A549 treated with AZD9567 at 1 μM for 4 hours (cell line): ENCODE data around the gene CEP19. TPM values are rescaled to one million over a fixed set of nuclear protein-coding genes. Genes with fewer than 3 reads are reported as not detected.

Experiments
- total RNA-seq: library from RNA; stranded (reverse); fragments of 200-300 nt; extraction: Qiagen RNA extraction; gene quantifications from 5 replicates; pipeline ENCODE4 v1.2.3, GENCODE V29; 2022; ENCODE audit not compliant: insufficient read depth

CEP19 gene, protein sequence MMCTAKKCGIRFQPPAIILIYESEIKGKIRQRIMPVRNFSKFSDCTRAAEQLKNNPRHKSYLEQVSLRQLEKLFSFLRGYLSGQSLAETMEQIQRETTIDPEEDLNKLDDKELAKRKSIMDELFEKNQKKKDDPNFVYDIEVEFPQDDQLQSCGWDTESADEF
- total RNA-seq: 2.3 to 3.6 TPM (median 2.9 TPM) in 5 replicates

DNA sequence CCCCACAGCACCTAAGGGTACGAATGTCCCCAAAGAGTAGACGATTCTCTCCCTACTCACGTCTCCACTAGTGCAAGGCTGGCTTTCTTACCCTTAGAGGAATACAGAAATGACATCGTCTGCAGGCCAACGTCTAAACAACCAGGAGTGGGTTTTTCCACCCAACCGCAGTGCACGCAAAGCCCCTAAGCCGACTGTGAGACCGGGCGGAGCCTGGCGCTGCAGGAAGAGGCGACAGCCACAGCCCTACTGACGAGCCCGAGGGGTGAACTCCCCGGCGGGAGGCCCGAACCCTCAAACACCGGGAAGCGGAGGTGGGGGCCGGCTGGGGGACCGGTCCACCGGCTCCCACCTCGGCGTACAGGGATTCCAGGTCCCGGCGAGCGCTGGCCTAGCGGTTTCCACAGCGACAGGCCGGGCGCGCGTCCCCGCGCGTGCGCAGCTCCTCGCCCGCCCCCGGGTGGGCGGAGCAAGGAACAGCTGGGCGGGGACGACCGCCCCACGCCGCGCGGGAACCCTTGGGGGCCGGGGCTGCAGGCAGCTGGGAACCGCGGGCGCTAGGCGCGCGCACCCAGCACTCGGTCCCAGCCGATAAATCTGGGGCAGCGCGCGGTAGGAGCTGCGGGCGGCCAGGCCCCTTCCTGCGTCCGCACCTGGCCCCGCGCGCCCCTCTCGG, at the start of gene CEP19, which contains the start of gene PIGX:
CEP19 (minus strand) TSS at position 413 of the 676 bp plus-strand sequence. CDS start 3,593 bp downstream, outside the sequence.
PIGX (plus strand) TSS at position 540 of the 676 bp plus-strand sequence.

DNA sequence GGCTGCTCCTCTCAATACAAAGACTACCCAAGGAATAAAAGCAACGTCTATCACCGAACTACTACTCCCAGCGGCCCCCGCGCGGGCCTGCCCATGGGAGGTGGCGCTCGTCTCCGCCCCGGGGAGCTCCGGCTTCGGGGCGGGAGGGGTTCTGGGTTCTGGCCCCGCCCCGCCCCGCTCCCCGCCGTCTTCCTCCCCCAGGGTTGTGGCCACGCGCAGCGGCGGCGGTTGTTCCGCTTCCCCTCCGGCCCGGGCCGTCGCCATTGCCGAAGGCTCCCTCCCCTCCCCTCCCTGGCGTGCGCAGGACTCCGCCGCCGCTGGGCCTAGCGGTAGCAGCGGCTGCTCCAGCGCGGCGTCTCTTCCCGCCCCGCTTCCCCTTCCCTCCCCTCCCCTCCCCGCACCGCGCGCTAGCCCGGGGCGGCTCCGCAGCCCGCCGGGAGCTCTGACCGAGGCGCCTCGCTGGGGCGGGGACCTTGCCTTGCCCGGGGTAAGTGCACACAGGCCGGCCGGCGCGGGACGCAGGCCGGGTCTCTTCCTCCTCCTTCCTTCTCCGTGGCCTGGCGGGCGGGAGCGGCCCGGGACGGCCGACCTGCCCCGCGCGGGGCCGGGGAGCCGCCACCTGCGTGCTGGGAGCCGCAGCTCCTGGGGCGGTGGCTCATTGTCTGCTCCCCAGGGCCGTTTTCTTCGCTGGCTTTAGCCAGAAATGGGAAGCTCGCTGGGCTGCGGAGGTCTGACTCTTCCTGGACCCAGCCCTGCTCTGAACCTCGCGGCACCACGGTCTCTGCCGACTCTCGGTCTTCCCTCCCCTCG, 27.8 kb upstream of the CEP19 start, which contains the start of gene PAK2:
PAK2 (plus strand) TSS at position 187 of the 810 bp plus-strand sequence. CDS start 42,790 bp downstream, outside the sequence.

Other genes starting within 250 kb of the CEP19 start
- 3.2 to 4.0 TPM (median 3.4 TPM) in 5 replicates for gene RNF168, start 208.5 kb downstream of the CEP19 start, total RNA-seq
- gene SMCO1, start 196.9 kb downstream of the CEP19 start, total RNA-seq: 0.05 TPM in 1 of 5 replicates, not detected in the others
- gene WDR53, start 143.7 kb downstream of the CEP19 start, total RNA-seq: 7.4 to 10.3 TPM (median 8.9 TPM) in 5 replicates
- 6.5 to 10.2 TPM (median 7.6 TPM) in 5 replicates for gene FBXO45, start 143.6 kb downstream of the CEP19 start, total RNA-seq
- 0.02 TPM in 1 of 5 replicates, not detected in the others for gene NRROS, start 72.6 kb downstream of the CEP19 start, total RNA-seq
- 32.1 to 49.6 TPM (median 32.9 TPM) in 5 replicates for gene PIGX, start 127 bp upstream of the CEP19 start, total RNA-seq
- 33.3 to 54.1 TPM (median 37.0 TPM) in 5 replicates for gene PAK2, start 27.6 kb upstream of the CEP19 start, total RNA-seq
- 4.0 to 8.1 TPM (median 6.6 TPM) in 5 replicates for gene SENP5, start 155.7 kb upstream of the CEP19 start, total RNA-seq
- 37.6 to 44.6 TPM (median 42.8 TPM) in 5 replicates for gene NCBP2, start 230.3 kb upstream of the CEP19 start, total RNA-seq